NOMO-1 treated with dmso at 0.1 percent for 144 hours (cell line): ENCODE results near the gene TSSK3.

Experiments
- DNase-seq: peaks from one replicate; lab custom pipeline; 2025; ENCODE audit not compliant: unreplicated experiment; lab: John Stamatoyannopoulos, UW

Gene TSSK3

GRCh38 chr1:32361308-32361673 lies 1.0 kb upstream of the TSSK3 start:
- DNase-seq, result no peak

DNA sequence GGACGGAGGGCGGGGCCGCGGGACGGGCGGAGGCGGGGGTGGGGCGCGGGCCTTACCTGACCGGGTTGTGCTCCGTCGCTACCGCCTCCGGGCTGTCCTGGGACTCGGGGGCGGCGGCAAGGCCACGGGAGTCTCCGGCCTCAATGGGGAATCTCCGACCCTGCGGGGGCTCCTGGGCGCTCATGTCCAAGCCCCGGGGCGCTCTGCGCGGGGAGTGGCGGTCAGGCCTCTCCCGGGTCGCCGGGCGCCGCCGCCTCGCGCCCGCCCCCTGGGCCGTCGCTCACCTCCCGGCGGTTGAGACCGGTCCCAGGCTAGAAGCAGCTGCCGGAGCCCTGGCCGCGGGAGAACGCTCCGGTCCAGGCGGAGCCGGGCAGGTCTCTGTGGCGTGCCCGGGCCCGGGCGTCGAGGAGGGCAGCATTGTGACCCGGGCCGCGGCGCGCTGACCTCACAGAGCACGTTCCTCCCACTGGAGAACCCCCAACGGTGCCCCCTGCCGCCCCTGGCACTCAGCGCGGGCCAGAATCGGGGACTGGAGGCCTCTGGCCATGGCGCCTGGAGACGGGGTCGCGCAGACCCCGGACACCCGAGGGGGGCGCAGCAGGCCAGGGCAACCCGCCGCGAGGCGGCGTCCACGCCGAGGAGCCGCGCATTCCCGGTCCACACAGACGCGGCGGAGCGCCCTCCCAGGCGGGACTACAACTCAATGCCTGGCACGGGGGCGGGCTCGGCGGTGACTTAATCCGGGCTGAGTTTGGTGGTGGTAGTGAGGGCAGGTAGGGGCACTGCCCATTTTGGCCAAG lies 465 bp upstream of the TSSK3 start:
- no peak for DNase-seq

- no peak for DNase-seq
Measured at GRCh38 chr1:32363713-32364112, 1.4 kb downstream of the TSSK3 start.

GRCh38 chr1:32364836-32365235 lies 2.5 kb downstream of the TSSK3 start:
- no peak for DNase-seq

- no peak for DNase-seq
Measured at GRCh38 chr1:32365445-32365844, 3.1 kb downstream of the TSSK3 start.

DNA sequence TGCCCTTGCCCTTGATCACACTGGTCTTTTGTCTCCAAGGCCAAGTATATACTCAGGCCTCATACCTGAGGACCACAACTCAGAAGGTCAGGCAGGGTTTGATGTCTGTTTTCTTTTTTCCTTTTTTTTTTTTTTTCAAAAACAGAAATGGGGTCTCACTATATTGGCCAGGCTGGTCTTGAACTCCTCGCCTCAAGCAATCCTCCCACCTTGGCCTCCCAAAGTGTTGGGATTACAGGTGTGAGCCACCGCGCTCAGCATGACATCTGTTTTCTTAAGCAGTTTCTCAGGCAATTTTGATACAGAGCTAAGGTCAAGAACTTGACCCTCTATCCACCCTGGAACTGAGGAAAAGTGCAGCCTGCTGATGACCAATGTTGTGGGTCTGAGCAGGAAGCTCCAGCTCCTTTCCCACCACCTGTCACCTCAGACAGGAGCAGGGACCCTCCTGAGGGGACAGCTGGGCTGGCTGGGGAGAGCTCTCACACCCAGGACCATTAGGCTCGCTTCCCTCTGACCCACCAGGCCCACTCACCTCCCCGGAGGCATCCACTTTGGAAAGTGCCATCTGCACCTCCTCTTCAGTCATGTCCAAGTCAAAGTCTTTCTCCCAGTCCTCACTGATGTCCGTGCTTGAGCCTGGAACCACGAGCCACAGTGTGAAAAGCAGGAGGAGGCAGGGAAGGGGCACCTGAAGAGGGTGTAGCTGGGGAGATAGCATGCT lies 5.7 kb downstream of the TSSK3 start:
- no peak for DNase-seq

DNA sequence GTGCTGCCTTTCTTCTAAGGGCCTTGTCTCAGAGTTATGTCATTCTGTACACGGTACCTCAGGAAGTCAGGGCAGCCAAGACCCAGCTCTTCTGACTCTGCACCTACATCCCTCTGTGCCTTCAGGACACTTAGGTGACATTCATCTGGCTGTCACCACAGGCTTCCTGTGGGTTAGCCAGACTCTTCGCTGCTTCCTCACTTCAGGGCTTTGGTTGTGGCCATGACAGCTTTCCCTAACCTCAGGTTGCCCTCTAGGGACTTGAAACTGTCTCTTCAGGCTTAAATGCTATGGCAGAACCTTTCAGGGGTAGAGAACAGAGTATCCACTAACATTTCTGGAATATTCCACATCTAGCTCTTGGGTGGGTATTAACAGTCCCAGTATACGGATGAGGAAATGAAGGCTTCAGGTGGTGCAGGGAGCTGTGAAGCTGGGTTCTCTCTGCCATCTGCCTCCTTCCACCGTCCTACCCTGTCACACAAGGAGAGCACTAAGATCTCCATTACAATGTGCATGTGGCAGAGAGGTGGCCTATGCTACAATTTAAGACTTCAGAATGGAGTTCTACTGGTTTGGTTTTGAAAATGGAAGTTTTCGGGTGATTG lies 9.9 kb downstream of the TSSK3 start:
- DNase-seq, result no peak

DNA sequence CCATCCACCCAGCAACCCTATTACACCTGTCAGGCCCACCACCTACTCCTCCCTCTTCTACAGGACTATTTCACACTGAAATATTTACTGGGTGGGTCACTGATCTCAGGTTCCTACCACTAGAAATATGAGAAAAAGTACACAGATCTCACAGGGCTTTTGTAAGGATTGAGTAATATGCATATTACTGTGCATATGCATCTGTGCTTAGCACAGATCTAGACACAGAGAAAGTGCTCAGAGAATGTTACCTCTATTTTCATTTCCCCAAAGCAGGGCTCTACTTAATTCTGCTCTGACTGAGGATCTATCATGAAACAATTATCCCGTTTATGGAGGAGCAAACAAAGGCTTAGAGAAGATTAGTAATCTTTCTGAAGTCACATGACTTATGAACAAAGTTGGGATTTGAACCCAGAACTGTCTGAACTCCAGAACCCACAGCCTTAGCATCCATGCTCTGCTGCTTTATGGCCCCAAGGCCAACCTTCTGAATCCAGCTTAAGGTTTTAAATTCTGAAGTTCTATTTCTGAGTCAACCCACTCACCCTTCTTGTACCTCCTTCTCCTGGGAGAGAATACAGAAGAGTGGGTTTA lies 11.8 kb downstream of the TSSK3 start:
- DNase-seq, result no peak

GRCh38 chr1:32376199-32376598 lies 13.9 kb downstream of the TSSK3 start:
- DNase-seq, result no peak

DNA sequence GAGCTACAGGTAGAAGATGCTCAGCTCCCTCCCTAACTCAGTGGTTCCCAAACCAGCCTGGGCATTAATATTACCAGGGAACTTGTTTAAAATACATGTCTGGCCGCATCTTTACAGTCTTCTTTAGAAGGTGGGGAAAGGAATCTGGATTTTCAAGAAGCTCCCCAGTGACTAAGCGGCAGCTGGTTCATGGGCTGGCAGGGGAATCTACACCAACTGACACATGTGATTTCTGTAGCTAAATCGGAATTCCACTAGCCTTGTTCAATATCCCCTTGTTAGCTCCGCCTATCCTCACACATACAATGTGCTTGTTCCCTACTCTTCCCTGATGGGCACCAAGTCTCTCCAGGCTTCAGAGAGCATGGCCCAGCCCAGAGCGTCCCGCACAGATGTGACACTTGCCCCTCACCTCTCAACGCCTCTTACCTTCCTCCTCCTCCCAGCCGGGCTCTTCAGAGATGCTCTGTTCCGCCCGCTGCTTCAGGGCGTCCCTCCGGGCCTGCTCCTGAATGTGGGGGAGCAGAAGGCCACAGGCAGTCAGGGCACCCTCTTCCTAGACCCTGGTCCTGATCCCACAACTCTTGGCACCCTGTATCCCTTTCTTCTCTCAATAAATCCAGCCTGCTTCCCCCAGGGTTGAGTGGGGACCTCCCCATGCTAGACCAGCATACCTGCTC lies 15.3 kb downstream of the TSSK3 start:
- DNase-seq, result no peak

GRCh38 chr1:32380057-32380456 lies 17.7 kb downstream of the TSSK3 start:
- DNase-seq, result no peak

DNA sequence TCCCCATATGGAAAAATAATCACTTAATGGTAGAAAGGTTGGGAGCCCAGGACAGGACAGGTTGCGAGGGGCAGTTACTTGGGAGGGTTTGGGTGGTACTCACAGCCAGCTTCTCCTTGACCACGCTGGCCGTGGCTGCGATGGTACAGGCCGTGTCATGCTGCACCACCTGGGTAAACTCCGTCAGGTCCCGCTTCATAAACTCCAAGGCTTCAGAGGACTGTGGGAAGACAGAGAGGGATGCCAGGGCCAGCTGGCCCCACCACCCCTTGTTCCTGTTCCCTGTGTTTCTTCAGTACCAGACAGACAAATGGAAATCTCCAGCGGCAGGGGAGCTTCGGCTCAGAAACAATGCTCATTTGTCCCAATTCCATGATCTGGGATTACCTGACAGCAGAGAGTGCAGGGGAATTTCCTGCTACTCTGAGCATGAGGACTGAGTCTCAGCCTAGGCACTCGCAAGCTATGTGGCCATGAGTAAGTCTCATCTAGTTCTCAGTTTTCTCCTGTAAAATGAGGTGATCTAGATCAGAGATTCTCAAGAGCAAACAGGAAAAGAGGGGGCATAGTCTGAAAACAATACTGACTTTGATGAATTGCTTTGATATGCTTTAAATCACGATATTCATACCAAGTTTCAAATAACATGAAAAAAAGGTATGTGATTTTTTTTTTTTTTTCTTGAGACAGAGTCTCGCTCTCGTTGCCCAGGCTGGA lies 24.5 kb downstream of the TSSK3 start:
- no peak for DNase-seq

- no peak for DNase-seq
Measured at GRCh38 chr1:32388641-32389040, 26.3 kb downstream of the TSSK3 start.

- DNase-seq, result no peak
Measured at GRCh38 chr1:32390904-32391870, 28.8 kb downstream of the TSSK3 start.

DNA sequence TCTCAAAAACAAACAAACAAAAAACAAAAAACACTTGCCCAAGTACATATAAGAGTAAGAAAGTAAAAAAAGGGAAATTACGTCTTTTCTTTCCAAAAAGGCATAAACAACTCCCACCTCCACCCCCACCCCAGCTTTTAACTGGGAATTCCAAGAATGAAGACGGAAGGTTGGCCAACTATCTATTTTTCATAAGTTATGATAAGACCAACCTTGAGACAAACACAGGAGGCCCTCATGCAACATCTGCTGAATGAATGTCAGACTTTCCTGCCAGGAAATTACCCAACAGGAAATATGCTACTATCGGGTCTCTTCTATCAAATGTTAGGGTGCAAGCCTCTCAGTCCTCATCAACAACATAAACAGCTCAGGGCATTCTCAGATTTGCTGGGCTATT lies 30.0 kb downstream of the TSSK3 start:
- no peak for DNase-seq

- DNase-seq, result no peak
Measured at GRCh38 chr1:32393136-32393535, 30.8 kb downstream of the TSSK3 start.

- DNase-seq, result no peak
Measured at GRCh38 chr1:32393832-32394140, 31.4 kb downstream of the TSSK3 start.

DNA sequence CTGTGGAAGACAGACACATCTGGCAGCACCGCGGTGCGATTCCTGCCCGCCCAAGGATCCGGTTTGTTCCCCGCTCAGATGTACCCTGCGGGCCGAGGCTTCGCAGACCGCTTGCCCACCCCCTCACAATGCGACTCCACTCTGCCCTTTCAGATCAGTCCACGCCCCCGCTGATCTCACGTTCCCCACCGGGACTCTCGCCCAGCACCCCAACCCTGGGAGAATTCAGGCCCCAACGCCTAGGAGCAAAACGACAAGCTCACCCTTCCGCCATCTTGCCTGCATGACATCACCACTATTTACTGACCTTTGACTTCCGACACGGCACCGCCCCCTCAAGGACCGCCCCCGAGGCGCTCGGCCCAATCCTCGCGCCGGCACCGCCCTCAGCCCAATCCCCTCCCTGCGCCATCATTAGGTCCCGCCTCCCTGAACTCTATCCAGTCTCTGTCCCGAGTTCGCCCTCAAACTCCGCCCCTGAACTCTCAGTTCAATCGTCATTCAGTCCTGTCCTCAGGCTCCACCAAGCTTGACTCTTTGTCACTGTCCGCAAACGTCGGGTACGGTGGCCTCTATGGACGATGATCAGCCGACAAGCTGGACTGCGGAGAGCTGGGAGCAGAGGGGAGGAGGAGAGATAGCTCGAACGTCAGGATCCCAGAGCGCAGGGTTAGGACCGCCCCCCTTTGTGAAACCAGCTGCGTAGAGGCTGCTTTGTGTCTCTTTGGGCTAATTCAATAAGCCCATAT lies 32.0 kb downstream of the TSSK3 start, which contains the start of gene BSDC1:
BSDC1 (minus strand) TSS at position 301 of the 749 bp plus-strand sequence; CDS start at position 274, 27 bp downstream.
- DNase-seq, result peak; percentile 99
